OCI-LY3 (cell line): ENCODE measurements around the gene ISYNA1.

Experiments
- H2AFZ ChIP-seq: fragments of 200-600, 300-600 bp; shearing (Covaris generic); 2 replicates; pipeline ENCODE4 v1.6.0; 2014; ENCODE audit warnings: antibody characterized with exemption, low read depth, low read length
- H3K27ac ChIP-seq: fragments of 200-600, 300-600 bp; sonication (generic); 2 replicates; pipeline ENCODE4 v1.5.1; 2014; ENCODE audit warnings: mild to moderate bottlenecking, low read length, moderate library complexity, mixed read lengths
- H3K27me3 ChIP-seq: fragments of 200-600, 300-600 bp; sonication (generic); 2 replicates; pipeline ENCODE4 v1.6.1; 2014; ENCODE audit warnings: low read depth, low read length, mixed read lengths
- H3K36me3 ChIP-seq: fragments of 200-600, 300-600 bp; sonication (generic); replicated peaks from 2 replicates; pipeline ENCODE3; 2014; ENCODE audit warnings: low read depth, low read length, mixed read lengths
- H3K4me1 ChIP-seq: fragments of 300-600, 200-600 bp; sonication (generic); 2 replicates; pipeline ENCODE4 v1.6.1; 2014; ENCODE audit warnings: low read length, mixed read lengths
- H3K4me2 ChIP-seq: fragments of 200-600, 300-600 bp; sonication (generic); 2 replicates; pipeline ENCODE4 v1.6.1; 2014; ENCODE audit warnings: low read length, mixed read lengths
- H3K4me3 ChIP-seq: fragments of 300-600, 200-600 bp; sonication (generic); 2 replicates; pipeline ENCODE4 v1.5.1; 2014; ENCODE audit warnings: antibody characterized with exemption, mild to moderate bottlenecking, low read length, moderate library complexity
- H3K79me2 ChIP-seq: fragments of 300-600, 200-600 bp; shearing (Covaris generic); 2 replicates; pipeline ENCODE4 v1.6.1; 2014; ENCODE audit warnings: mild to moderate bottlenecking, low read length, mixed read lengths
- H3K9ac ChIP-seq: fragments of 300-600, 200-600 bp; shearing (Covaris generic); 2 replicates; pipeline ENCODE4 v1.6.0; 2014; ENCODE audit warnings: mild to moderate bottlenecking, low read length, moderate library complexity
- H3K9me3 ChIP-seq: fragments of 200-600, 300-600 bp; shearing (Covaris generic); 2 replicates; pipeline ENCODE4 v1.6.1; 2014; ENCODE audit warnings: low read length, mixed read lengths; ENCODE audit not compliant: insufficient read depth
- H4K20me1 ChIP-seq: fragments of 200-600, 300-600 bp; sonication (generic); 2 replicates; pipeline ENCODE4 v1.6.1; 2016; ENCODE audit warnings: low read length, mixed read lengths; ENCODE audit not compliant: insufficient read depth
- EZH2phosphoT487 ChIP-seq: fragments of 200-600 bp; shearing (Covaris generic); IDR thresholded peaks from 2 replicates; pipeline ENCODE4 v1.6.1; 2018; ENCODE audit warnings: antibody characterized with exemption, mixed run types, low read depth
- TF ChIP-seq, protein P1 (sequence below): fragments of 200-600, 300-600 bp; sonication (generic); IDR thresholded peaks from 2 replicates; pipeline ENCODE4 v1.5.1; 2014; ENCODE audit warnings: antibody characterized with exemption, low read length, low read depth

ISYNA1 gene

DNA sequence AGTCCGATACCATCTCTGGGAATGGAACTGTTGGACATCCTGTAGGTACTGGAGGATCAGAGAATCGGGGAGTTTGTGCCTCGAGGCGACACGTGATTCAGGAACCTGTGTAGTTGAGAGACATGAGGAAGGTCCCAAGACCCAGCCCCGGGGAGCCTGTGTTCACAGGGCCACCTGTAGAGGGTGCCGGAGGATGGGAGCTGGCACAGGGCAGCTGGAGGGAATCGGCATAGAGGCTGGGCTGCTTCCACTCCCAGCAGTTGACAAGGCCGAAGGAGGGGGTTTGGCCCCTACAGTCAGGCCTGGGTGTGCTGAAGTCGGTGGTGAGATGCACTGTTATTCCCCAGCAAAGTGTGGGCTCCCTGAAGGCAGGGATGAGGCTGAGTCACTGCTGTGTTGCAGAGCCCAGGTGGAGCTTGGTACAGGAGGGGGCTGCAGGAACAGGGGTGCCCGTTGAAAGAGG, 2.5 kb upstream of the ISYNA1 start:
- no peak overlapping the region for H3K4me3 ChIP-seq
- no peak overlapping the region for H3K4me2 ChIP-seq
- no peaks in the 10 kb centered on the region for H3K9me3 ChIP-seq
- peaks cover 42% of the 10 kb centered on the region for H3K36me3 ChIP-seq
- peaks cover 4% of the 10 kb centered on the region; the same call in 1 of the 2 replicates for H3K79me2 ChIP-seq
- H2AFZ ChIP-seq: no peak overlapping the region
- no peak for TF ChIP-seq EZH2phosphoT487
- TF ChIP-seq, protein P1, sequence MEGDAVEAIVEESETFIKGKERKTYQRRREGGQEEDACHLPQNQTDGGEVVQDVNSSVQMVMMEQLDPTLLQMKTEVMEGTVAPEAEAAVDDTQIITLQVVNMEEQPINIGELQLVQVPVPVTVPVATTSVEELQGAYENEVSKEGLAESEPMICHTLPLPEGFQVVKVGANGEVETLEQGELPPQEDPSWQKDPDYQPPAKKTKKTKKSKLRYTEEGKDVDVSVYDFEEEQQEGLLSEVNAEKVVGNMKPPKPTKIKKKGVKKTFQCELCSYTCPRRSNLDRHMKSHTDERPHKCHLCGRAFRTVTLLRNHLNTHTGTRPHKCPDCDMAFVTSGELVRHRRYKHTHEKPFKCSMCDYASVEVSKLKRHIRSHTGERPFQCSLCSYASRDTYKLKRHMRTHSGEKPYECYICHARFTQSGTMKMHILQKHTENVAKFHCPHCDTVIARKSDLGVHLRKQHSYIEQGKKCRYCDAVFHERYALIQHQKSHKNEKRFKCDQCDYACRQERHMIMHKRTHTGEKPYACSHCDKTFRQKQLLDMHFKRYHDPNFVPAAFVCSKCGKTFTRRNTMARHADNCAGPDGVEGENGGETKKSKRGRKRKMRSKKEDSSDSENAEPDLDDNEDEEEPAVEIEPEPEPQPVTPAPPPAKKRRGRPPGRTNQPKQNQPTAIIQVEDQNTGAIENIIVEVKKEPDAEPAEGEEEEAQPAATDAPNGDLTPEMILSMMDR: peak; percentile 49
- no peaks in the 10 kb centered on the region for H3K27me3 ChIP-seq
- no peak overlapping the region for H3K9ac ChIP-seq
- peaks cover 25% of the 10 kb centered on the region; the same call in 1 of the 2 replicates for H4K20me1 ChIP-seq
- peaks cover 10% of the 10 kb centered on the region for H3K4me1 ChIP-seq
- no peak overlapping the region for H3K27ac ChIP-seq

DNA sequence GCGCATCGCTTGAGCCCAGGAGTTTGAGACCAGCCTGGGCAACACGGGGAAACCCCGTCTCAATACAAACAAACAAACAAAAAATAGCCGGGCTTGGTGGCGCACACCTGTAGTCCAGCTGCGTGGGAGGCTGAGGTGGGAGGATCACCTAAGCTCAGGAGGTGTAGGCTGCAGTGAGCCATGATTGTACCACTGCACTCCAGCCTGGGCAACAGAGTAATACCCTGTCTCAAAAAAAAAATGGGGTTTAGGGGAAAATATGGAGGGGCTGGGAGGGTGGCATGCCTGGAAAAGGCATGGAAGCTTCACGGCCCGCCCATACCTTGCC, 1.9 kb upstream of the ISYNA1 start:
- no peaks in the 10 kb centered on the region for H3K27me3 ChIP-seq
- H3K27ac ChIP-seq: no peak overlapping the region
- H3K79me2 ChIP-seq: peaks cover 4% of the 10 kb centered on the region; the same call in 1 of the 2 replicates
- peaks cover 39% of the 10 kb centered on the region for H3K36me3 ChIP-seq
- peaks cover 10% of the 10 kb centered on the region for H3K4me1 ChIP-seq
- peaks cover 25% of the 10 kb centered on the region; the same call in 1 of the 2 replicates for H4K20me1 ChIP-seq
- no peak overlapping the region for H3K4me3 ChIP-seq
- H3K4me2 ChIP-seq: no peak overlapping the region
- no peaks in the 10 kb centered on the region for H3K9me3 ChIP-seq
- H3K9ac ChIP-seq: no peak overlapping the region
- no peak overlapping the region for H2AFZ ChIP-seq
- TF ChIP-seq EZH2phosphoT487: no peak
- TF ChIP-seq, protein P1: no peak

DNA sequence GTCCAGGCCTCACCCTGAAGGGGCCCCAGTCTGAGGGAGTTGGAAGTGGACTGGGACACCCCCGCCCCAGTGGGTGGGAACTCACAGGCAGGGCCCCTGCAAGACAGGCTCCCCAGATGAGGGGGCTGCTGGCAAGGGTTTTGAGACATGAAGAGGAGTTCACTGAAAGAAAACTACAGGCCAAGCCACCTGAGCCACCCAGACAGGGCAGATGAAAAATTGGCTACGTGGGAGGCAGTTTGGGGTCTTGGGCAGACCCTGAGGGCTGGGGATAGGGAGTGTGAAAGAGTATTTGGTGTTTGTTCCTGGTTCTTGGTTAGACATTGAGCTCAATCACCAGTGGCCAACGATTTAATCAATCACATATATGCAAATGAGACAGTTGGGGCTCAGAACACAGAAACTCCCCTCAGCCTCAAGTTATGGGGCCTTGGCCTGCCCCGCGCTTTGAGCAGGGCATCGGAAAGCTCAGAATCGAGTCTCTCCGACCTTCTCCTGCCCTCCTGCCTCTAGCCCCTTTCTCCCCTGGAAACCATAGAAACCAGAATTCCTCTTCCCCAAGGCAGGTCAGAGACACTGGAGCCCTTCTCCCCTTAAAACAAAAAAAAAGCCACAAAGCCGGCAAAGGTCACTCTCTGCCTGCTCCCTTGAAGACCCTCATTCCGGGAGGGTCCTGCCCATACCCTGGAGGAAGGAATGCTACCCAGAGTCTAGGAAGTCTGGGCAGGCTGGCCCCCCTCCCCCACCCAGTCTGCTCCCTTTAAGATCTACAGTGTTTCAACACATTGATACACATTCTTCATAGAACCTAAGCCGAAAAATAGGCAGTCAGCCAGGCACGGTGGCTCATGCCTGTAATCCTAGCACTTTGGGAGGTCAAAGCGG, 1.3 kb upstream of the ISYNA1 start:
- no peaks in the 10 kb centered on the region for H3K9me3 ChIP-seq
- no peak for TF ChIP-seq EZH2phosphoT487
- TF ChIP-seq, protein P1: no peak
- H3K4me1 ChIP-seq: peaks cover 13% of the 10 kb centered on the region
- peaks cover 4% of the 10 kb centered on the region; the same call in 1 of the 2 replicates for H3K79me2 ChIP-seq
- no peak overlapping the region for H3K4me3 ChIP-seq
- H3K36me3 ChIP-seq: peaks cover 32% of the 10 kb centered on the region
- no peak overlapping the region for H3K4me2 ChIP-seq
- no peak overlapping the region for H2AFZ ChIP-seq
- peak overlapping the region; percentile 48 for H3K27ac ChIP-seq
- H3K27me3 ChIP-seq: no peaks in the 10 kb centered on the region
- no peak overlapping the region for H3K9ac ChIP-seq
- H4K20me1 ChIP-seq: peaks cover 25% of the 10 kb centered on the region; the same call in 1 of the 2 replicates

DNA sequence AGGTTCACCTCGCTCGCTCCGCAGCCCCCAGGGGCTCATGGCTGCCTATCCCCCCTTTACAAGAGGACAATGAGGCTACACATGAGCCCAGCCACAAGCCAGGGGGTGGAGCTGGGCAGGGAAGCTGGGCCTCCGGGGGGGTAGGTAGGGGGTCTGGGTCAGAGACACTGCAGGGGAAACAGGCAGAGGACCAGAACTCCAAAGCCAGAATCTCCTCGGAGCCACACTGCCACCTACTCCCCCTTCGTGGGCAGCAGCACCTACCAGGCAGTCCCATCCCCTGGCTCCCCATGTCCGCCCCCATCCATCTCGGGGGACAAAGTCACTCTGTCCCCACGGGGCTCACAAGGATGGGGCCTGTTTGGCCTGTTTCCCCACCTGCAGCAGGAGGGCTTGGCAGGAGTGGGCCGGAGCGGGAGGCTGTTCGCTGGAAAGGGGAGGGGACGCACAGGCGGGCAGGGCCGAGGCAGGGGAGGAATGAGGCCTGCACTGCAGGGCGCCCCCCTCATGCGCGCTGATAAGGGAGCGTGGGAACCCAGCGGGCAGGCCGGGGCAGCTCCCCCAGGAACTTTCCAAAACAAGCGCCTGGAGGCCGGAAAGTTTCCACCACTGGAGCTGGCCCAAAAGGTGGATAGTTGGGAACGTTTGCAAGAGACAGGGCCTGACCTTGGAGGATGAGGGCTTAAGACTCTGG, 545 bp upstream of the ISYNA1 start:
- no peak overlapping the region for H3K4me2 ChIP-seq
- no peak overlapping the region for H3K4me3 ChIP-seq
- H3K9ac ChIP-seq: no peak overlapping the region
- no peaks in the 10 kb centered on the region for H3K27me3 ChIP-seq
- H3K36me3 ChIP-seq: peaks cover 25% of the 10 kb centered on the region
- H3K9me3 ChIP-seq: no peaks in the 10 kb centered on the region
- H3K4me1 ChIP-seq: peaks cover 17% of the 10 kb centered on the region
- TF ChIP-seq, protein P1: no peak
- TF ChIP-seq EZH2phosphoT487: no peak
- H4K20me1 ChIP-seq: peaks cover 25% of the 10 kb centered on the region; the same call in 1 of the 2 replicates
- no peak overlapping the region for H2AFZ ChIP-seq
- H3K79me2 ChIP-seq: peaks cover 4% of the 10 kb centered on the region; the same call in 1 of the 2 replicates
- H3K27ac ChIP-seq: peak overlapping the region; percentile 48
